Choroid plexus epithelial cell (primary cell): ENCODE results near the gene ORC2.

Experiments
- DNase-seq: peaks from one replicate; pipeline ENCODE4 v3.0.0-alpha.2; 2010; ENCODE audit warnings: low read depth
- H3K4me3 ChIP-seq: 2 replicates; pipeline ENCODE4 v1.5.1; 2011; ENCODE audit warnings: low read depth, mild to moderate bottlenecking, control low read depth, low read length, moderate library complexity
- TF ChIP-seq, protein P1 (sequence below): conservative IDR thresholded peaks from 2 replicates; pipeline ENCODE4 v1.5.1; 2011; ENCODE audit warnings: low read depth, mild to moderate bottlenecking, control low read depth, inconsistent platforms, low read length, moderate library complexity

ORC2 gene

DNA sequence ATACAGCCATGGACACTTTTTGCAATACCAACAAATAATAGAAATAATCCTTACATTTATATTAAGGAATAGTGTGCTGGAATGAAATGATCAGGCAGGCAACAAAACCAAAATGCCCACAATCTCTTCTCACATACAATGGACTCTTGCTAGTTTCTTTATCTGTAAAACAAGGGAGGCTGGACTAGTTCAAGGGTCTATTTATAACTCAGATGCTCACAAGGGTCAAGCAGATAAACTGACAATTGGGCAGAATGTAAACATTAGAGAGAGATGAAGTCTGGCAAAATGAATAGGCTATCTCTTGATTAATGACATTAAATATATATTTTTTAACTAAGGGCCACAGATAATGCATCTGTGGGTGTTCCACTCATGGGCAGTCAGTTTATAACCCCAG lies 86.0 kb downstream of the ORC2 start:
- no peak for DNase-seq
- TF ChIP-seq, protein P1, sequence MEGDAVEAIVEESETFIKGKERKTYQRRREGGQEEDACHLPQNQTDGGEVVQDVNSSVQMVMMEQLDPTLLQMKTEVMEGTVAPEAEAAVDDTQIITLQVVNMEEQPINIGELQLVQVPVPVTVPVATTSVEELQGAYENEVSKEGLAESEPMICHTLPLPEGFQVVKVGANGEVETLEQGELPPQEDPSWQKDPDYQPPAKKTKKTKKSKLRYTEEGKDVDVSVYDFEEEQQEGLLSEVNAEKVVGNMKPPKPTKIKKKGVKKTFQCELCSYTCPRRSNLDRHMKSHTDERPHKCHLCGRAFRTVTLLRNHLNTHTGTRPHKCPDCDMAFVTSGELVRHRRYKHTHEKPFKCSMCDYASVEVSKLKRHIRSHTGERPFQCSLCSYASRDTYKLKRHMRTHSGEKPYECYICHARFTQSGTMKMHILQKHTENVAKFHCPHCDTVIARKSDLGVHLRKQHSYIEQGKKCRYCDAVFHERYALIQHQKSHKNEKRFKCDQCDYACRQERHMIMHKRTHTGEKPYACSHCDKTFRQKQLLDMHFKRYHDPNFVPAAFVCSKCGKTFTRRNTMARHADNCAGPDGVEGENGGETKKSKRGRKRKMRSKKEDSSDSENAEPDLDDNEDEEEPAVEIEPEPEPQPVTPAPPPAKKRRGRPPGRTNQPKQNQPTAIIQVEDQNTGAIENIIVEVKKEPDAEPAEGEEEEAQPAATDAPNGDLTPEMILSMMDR, result no peak
- H3K4me3 ChIP-seq, result no peak overlapping the region

DNA sequence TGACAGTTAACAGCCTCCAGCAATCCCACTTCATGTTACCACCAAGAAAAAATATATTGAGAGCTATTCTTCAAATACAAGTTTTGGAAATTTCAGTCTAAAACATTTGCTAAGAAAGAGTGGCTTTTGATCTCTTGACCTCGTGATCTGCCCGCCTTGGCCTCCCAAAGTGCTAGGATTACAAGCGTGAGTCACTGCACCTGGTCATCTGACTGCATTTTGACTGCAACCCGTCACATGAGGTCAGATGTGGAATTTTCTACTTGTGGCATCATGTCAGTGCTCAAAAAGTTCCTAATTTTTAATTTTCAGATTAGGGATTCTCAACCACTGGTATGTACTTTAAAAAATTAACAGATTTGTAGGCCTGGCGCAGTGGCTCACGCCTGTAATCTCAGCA lies 89.9 kb downstream of the ORC2 start:
- DNase-seq, result no peak
- TF ChIP-seq, protein P1, result no peak
- no peak overlapping the region for H3K4me3 ChIP-seq

DNA sequence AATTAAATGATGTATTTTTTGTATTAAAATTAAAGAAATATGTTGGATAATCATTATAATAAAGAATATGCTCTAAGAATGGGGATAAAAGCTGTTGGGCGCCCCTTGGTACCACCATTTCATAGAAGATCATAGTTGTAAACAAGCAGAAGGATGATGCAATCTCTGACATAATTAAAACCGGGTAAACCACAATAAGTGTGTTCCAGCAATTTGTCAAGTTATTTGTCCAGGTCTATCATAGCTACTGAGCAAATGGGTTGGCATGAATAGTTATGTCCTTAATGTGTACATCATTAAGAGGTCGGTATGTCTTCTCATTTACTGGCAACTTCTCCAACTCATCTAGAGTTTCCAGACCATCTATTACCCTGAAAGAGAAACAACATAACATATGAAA lies 92.3 kb downstream of the ORC2 start:
- no peak for DNase-seq
- no peak overlapping the region for H3K4me3 ChIP-seq
- TF ChIP-seq, protein P1, result no peak

DNA sequence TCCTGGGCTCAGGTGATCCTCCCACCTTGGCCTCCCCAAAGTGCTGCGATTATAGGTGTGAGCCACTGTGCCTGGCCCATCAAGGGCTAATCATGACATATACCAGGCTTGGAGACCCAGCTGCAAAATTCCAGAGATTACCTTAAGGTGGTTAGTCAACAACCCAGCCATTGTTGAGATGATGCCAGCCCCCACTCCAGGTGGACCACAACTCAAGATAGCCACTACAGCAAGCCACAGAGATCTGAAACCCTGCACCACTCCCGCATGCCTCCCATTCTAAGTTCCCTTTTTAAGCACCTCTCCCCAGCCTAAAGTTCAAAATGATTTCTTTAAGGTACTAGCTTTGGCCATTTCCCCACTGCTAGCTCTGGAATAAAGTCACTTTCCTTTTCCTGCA lies 94.4 kb downstream of the ORC2 start:
- TF ChIP-seq, protein P1, result no peak

DNA sequence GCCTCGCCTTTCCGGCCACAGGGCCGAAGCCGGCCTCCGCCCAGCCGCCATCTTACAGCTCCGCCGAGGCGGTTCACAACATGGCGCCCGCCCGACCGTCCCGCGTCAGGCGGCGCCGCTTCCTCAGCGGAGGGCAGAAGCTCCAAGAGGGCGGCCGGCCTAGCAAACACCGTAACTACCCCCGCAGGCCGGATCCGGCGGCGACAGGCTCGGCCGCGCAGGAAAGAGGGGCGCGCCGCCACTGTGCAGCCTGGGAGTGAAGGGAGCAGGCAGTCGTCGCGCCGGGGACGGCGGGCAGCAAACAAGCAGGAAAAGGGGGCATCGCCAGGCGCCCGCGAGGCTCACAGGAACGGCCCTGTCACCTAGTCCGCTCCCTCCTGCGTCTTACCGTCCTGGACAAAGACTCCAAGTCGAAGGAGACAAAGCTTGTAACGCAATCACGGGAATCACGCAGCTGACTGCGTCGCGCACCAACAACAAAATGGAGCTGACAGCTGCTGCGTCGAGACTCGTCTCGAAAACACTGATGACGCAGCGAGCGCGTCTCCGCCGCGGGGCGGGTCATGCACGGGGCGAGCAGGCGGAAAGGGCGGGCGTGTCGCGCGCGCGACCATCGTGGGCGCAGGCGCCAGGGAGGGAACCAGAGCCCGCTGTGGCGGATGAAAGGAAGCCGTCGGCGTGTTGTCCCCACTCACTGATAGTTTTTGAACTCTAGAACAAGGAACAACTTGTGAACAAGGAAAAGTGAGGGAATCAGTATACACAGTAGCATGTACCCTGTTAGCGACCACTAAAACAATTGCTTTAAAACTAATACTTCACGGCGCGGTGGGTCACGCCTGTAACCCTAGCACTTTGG lies 99.1 kb downstream of the ORC2 start, which contains the start of gene CLK1:
Gene CLK1 (minus strand): TSS at position 483 of the 859 bp plus-strand sequence. CDS start 2,796 bp downstream, outside the sequence.
- peak within 1 kb of the TSS; percentile 94 for H3K4me3 ChIP-seq
- peak; percentile 95 for DNase-seq
- TF ChIP-seq, protein P1, result no peak

More for the DNA sequence above, 94.4 kb downstream of the ORC2 start:
- no peak for DNase-seq
- H3K4me3 ChIP-seq, result no peak overlapping the region

DNA sequence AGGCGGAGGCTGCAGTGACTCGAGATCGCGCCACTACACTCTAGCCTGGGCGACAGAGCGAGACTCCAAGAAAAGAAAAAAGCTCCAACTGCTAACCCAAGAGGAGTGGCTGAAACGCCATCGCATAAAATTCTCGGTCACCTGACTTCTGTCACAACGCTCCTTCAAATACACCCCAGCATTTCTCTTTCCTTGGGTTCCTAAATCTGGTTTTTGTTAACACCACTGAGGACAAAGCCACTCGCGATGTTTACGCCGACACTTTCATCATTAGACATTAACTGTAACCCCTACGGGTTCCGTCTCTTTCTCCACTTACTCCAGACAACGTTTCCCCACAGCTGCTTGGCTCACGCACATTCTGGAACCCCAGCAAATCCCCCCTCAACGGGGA lies 99.7 kb downstream of the ORC2 start:
- peak overlapping the region; percentile 94 for H3K4me3 ChIP-seq
- TF ChIP-seq, protein P1, result no peak
- DNase-seq, result no peak
